Neuronal stem cell (in vitro differentiated cells): ENCODE data around the gene CAMKK1.

Source experiments
- DNase-seq: peaks from one replicate; pipeline ENCODE4 v3.0.0-alpha.2; 2013; ENCODE audit warnings: low spot score
- H2AFZ ChIP-seq: one replicate; pipeline ENCODE4 v1.6.1; 2013; ENCODE audit warnings: mild to moderate bottlenecking, low read length, inconsistent platforms
- H2AK5ac ChIP-seq: 2 replicates; pipeline ENCODE4 v1.6.1; 2013; ENCODE audit warnings: low read depth, mild to moderate bottlenecking, inconsistent platforms, low read length, moderate library complexity, mixed read lengths
- H2BK120ac ChIP-seq: 2 replicates; pipeline ENCODE4 v1.6.1; 2013; ENCODE audit warnings: low read depth, mild to moderate bottlenecking, inconsistent platforms, low read length, moderate library complexity, mixed read lengths
- H2BK12ac ChIP-seq: one replicate; pipeline ENCODE4 v1.6.1; 2013; ENCODE audit warnings: low read length, inconsistent platforms
- H2BK15ac ChIP-seq: 2 replicates; pipeline ENCODE4 v1.6.1; 2013; ENCODE audit warnings: mild to moderate bottlenecking, low read length, inconsistent platforms, mixed read lengths
- H2BK5ac ChIP-seq: one replicate; pipeline ENCODE4 v1.6.1; 2013; ENCODE audit warnings: inconsistent platforms, mild to moderate bottlenecking, low read length, moderate library complexity
- H3K14ac ChIP-seq: one replicate; pipeline ENCODE4 v1.6.1; 2013; ENCODE audit warnings: low read length, inconsistent platforms
- H3K18ac ChIP-seq: 2 replicates; pipeline ENCODE4 v1.6.1; 2013; ENCODE audit warnings: low read length, inconsistent platforms
- H3K23ac ChIP-seq: 2 replicates; pipeline ENCODE4 v1.6.1; 2013; ENCODE audit warnings: low read depth, mild to moderate bottlenecking, mixed read lengths, low read length, inconsistent platforms; ENCODE audit not compliant: poor library complexity
- H3K27ac ChIP-seq: replicated peaks from 3 replicates; pipeline ENCODE4 v1.5.1; 2013; ENCODE audit warnings: low read length, inconsistent platforms
- H3K27me3 ChIP-seq, 3 experiments: 2 replicates each; pipeline ENCODE4 v1.6.1; 2013; ENCODE audit warnings: low read length in 3 of 3, mild to moderate bottlenecking in 2 of 3, inconsistent platforms in 1 of 3, low read depth in 1 of 3, mixed read lengths in 1 of 3, moderate library complexity in 1 of 3; ENCODE audit not compliant: control insufficient read depth in 3 of 3, insufficient read depth in 3 of 3
- H3K36me3 ChIP-seq, 2 donors: replicated peaks in 1 of 2; 2 replicates each; pipeline ENCODE4 v1.6.1; 2013; ENCODE audit warnings: low read length in 2 of 2; ENCODE audit not compliant: control insufficient read depth in 2 of 2, insufficient read depth in 2 of 2
- H3K4ac ChIP-seq: 2 replicates; pipeline ENCODE4 v1.6.1; 2013; ENCODE audit warnings: inconsistent platforms, mild to moderate bottlenecking, low read length, moderate library complexity
- H3K4me1 ChIP-seq, 2 donors: 1 replicate in 1 of 2; 2 replicates in 1 of 2; pipeline ENCODE4 v1.6.1; 2013; ENCODE audit warnings: low read length in 2 of 2, low read depth in 1 of 2; ENCODE audit not compliant: control insufficient read depth in 2 of 2, insufficient read depth in 1 of 2
- H3K4me2 ChIP-seq: one replicate; pipeline ENCODE4 v1.6.1; 2013; ENCODE audit warnings: mild to moderate bottlenecking, low read length, inconsistent platforms; ENCODE audit not compliant: insufficient read depth, poor library complexity, severe bottlenecking
- H3K4me3 ChIP-seq, 2 donors: 2 replicates each; pipeline ENCODE4 v1.5.1; 2013; ENCODE audit warnings: low read length in 2 of 2, mild to moderate bottlenecking in 2 of 2, inconsistent platforms in 1 of 2, moderate library complexity in 1 of 2
- H3K79me1 ChIP-seq: one replicate; pipeline ENCODE4 v1.6.1; 2013; ENCODE audit warnings: low read depth, mild to moderate bottlenecking, inconsistent platforms, low read length, moderate library complexity
- H3K9ac ChIP-seq: one replicate; pipeline ENCODE4 v1.6.1; 2013; ENCODE audit warnings: mild to moderate bottlenecking, low read depth, low read length, inconsistent platforms; ENCODE audit not compliant: poor library complexity
- H3K9me3 ChIP-seq, 2 donors: replicated peaks in 1 of 2; 2 replicates each; pipeline versions ENCODE3 to v1.6.1; 2013; ENCODE audit warnings: low read length in 2 of 2, mild to moderate bottlenecking in 2 of 2, inconsistent platforms in 1 of 2, low read depth in 1 of 2, mixed read lengths in 1 of 2, moderate library complexity in 1 of 2; ENCODE audit not compliant: control insufficient read depth in 2 of 2, insufficient read depth in 1 of 2
- H4K8ac ChIP-seq: one replicate; pipeline ENCODE4 v1.6.1; 2013; ENCODE audit warnings: low read depth, mild to moderate bottlenecking, inconsistent platforms, low read length, moderate library complexity
- H4K91ac ChIP-seq: one replicate; pipeline ENCODE4 v1.6.1; 2013; ENCODE audit warnings: low read length, low read depth, mild to moderate bottlenecking, inconsistent platforms; ENCODE audit not compliant: poor library complexity
- WGBS, 2 donors: extraction: QIAGEN DNeasy Blood & Tissue Kit; methylation state at CpG; one replicate each; pipeline ENCODE4 v1.1.7; 2013; ENCODE audit warnings: missing lambda C conversion rate in 2 of 2, mixed read lengths in 1 of 2; ENCODE audit not compliant: insufficient read length in 2 of 2, insufficient replicate concordance in 1 of 2; ENCODE audit errors: extremely low coverage in 2 of 2; 5-methylcytosine and 5-hydroxymethylcytosine counted together

The CAMKK1 gene

DNA sequence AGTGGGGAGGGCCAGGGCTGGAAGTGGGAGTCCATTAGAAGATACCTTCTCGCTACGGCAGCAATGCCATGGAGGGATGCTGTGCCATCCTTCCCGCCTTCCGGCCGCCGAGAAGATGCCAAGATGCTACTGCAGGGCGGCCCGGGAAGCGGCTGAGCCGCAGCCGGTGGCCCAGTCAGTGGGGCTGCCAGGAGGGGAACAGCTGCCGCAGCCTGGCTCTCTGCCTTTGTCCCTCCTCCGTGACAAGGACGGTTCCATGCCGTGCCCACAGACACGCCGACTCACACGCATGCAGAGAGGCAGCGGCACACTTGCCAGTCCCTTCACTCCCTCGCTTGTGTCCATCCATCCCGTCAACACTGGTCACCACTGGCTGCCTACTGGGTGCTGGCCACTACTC lies 26.6 kb downstream of the CAMKK1 start:
- no peak overlapping the region for H2AFZ ChIP-seq
- H3K23ac ChIP-seq: no peak overlapping the region
- H2BK5ac ChIP-seq: no peak overlapping the region
- H2BK15ac ChIP-seq: no peak overlapping the region
- H3K4me2 ChIP-seq: no peak overlapping the region
- no peak overlapping the region for H3K27ac ChIP-seq
- no CpG with 5 or more reads among the region's 21 CpGs for WGBS, 2 donors
- no peak overlapping the region for H3K14ac ChIP-seq
- H3K4me3 ChIP-seq: no peak overlapping the region
- H3K4me1 ChIP-seq: peaks cover 0 to 2% of the 10 kb centered on the region in 2 donors
- no peak overlapping the region for H3K18ac ChIP-seq
- peaks cover 0 to 2% of the 10 kb centered on the region in 2 donors for H3K36me3 ChIP-seq
- no peaks in the 10 kb centered on the region for H3K27me3 ChIP-seq
- H3K79me1 ChIP-seq: no peaks in the 10 kb centered on the region
- no peak overlapping the region for H2BK120ac ChIP-seq
- no peak overlapping the region for H2AK5ac ChIP-seq
- no peak overlapping the region for H4K91ac ChIP-seq
- H4K8ac ChIP-seq: no peak overlapping the region
- H3K9ac ChIP-seq: peak overlapping the region; percentile 24
- no peaks in the 10 kb centered on the region for H3K9me3 ChIP-seq
- no peak overlapping the region for H2BK12ac ChIP-seq
- no peak overlapping the region for H3K4ac ChIP-seq
- no peak for DNase-seq

DNA sequence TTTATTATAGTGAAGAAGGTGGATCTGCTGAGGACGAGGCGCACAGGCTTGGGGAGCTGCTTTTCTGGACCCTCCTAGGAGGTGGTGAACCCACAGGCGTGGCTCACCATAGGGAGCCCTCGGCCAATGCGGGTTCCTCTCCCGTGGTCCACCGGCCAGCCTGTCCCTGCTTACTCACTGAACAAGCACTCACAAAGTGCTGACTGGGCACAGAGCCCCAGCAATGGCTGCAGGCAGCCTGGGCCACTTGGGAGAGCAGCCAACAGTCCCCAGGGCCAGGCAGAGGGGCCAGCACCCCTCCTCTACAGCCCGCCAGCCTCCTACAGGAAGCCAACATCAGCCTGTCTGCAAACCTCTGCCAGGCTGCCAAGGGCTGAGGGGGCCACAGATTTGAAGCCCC lies 27.7 kb downstream of the CAMKK1 start:
- Histone ChIP-seq H4K91ac (no peak overlapping the region), H3K4me2 (no peak overlapping the region), H2BK15ac (no peak overlapping the region), H4K8ac (no peak overlapping the region), H2BK12ac (no peak overlapping the region), H3K9me3 (no peaks in the 10 kb centered on the region), H3K4me3 (no peak overlapping the region), H3K23ac (peak overlapping the region; percentile 20), H2BK120ac (no peak overlapping the region), H3K4me1 (peaks cover 0 to 2% of the 10 kb centered on the region in 2 donors), H3K14ac (no peak overlapping the region), H3K27me3 (no peaks in the 10 kb centered on the region), H2AK5ac (peak overlapping the region; percentile 44), H3K79me1 (no peaks in the 10 kb centered on the region), H3K27ac (no peak overlapping the region), H3K18ac (peak overlapping the region; percentile 66), H3K4ac (no peak overlapping the region), H3K36me3 (peaks cover 0 to 4% of the 10 kb centered on the region in 2 donors), H2AFZ (no peak overlapping the region), H3K9ac (no peak overlapping the region), H2BK5ac (no peak overlapping the region)
- DNase-seq: no peak
- whole genome bisulfite sequencing, 2 donors: no CpG with 5 or more reads among the region's 8 CpGs

DNA sequence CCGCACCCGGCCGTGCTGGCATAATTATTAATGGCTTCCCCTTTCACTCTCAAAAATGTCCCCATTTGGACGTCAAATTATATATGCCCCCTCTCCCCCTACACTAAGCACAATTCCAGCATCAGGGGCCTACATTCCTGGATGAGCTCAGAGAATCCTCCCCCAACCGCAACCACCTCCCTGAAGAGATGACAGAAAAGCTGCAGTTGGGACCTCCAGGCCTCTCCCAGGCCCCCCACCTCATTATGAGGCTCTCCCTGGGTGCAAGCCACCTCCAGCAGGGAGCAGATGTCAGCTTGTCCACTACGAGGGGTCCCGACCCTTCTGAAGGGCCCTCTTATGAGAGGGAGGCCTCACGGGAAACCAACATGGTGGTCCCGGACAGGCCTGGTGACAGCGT lies 28.3 kb downstream of the CAMKK1 start:
- Histone ChIP-seq H2AFZ (peak overlapping the region; percentile 17), H3K9me3 (no peaks in the 10 kb centered on the region), H2BK12ac (no peak overlapping the region), H2AK5ac (no peak overlapping the region), H3K4me3 (no peak overlapping the region), H3K79me1 (no peaks in the 10 kb centered on the region), H3K14ac (no peak overlapping the region), H3K23ac (no peak overlapping the region), H4K8ac (no peak overlapping the region), H3K36me3 (peaks cover 0 to 4% of the 10 kb centered on the region in 2 donors), H3K4me1 (peaks cover 0 to 2% of the 10 kb centered on the region in 2 donors), H3K4me2 (no peak overlapping the region), H3K4ac (no peak overlapping the region), H2BK5ac (no peak overlapping the region), H3K9ac (no peak overlapping the region), H4K91ac (no peak overlapping the region), H3K27ac (no peak overlapping the region), H2BK120ac (no peak overlapping the region), H3K27me3 (no peaks in the 10 kb centered on the region), H3K18ac (no peak overlapping the region), H2BK15ac (no peak overlapping the region)
- no peak for DNase-seq
- WGBS, 2 donors: no CpG with 5 or more reads among the region's 10 CpGs

DNA sequence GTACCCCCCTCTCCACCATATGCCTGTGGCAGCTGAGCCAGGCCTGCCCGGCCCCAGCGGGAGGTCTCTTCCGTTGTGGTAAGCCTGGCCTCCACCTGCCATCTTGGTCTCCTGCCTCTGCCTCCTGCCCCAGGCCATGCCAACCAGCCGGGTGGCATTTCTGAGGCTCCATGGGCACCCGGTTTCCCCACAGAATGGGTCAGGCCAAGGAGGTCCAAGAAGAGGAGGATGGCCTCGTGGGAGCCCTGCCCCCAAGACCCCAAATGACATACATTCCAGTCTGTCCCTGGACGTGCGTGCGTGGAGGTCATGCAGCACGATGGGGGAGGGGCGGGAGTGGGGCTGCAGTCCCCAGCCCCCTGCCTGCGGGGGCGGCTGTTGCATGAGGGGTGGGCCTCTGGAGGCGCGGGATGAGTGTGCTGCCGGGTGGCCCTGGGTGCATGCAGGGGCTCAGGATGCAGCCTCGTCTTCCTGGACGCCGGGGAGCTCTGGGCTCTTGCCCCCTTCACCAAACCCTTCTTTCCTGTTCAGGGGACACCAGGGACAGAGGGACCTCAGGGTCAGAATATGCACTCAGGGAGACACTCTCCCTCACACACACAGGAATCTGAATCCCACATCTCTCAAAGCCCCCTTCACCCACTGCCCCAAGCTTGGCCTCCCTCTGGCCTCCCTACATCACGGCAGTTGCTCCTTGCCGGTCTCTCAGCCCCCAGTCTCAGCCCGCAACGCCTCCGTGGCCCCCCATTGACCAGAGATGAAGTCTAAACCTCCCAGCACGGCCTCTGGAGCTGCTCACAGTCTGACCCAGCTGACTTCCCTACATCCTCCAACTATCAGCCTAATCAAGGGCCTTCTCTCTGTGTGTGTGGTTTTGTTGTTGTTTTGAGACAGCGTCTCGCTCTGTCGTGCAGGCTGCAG lies 30.8 kb downstream of the CAMKK1 start:
- no peak overlapping the region for H3K18ac ChIP-seq
- H2BK15ac ChIP-seq: no peak overlapping the region
- no peaks in the 10 kb centered on the region for H3K27me3 ChIP-seq
- DNase-seq: no peak
- no peak overlapping the region for H3K4me3 ChIP-seq
- no peak overlapping the region for H3K14ac ChIP-seq
- no peak overlapping the region for H4K91ac ChIP-seq
- H4K8ac ChIP-seq: no peak overlapping the region
- H3K9me3 ChIP-seq: no peaks in the 10 kb centered on the region
- H2BK5ac ChIP-seq: no peak overlapping the region
- peaks cover 0 to 4% of the 10 kb centered on the region in 2 donors for H3K36me3 ChIP-seq
- no peak overlapping the region for H3K4me2 ChIP-seq
- no peak overlapping the region for H2AK5ac ChIP-seq
- no CpG with 5 or more reads among the region's 28 CpGs for WGBS, 2 donors
- H3K23ac ChIP-seq: no peak overlapping the region
- H3K4me1 ChIP-seq: peaks cover 0 to 2% of the 10 kb centered on the region in 2 donors
- H3K9ac ChIP-seq: peak overlapping the region; percentile 30
- no peaks in the 10 kb centered on the region for H3K79me1 ChIP-seq
- H2BK12ac ChIP-seq: no peak overlapping the region
- H2AFZ ChIP-seq: peak overlapping the region; percentile 76
- H3K27ac ChIP-seq: no peak overlapping the region
- no peak overlapping the region for H3K4ac ChIP-seq
- H2BK120ac ChIP-seq: no peak overlapping the region
